GM19099 (cell line): ENCODE measurements around the gene SERPINB12.

ENCODE experiments used
- POLR2A ChIP-seq: IDR thresholded peaks from 3 replicates; pipeline ENCODE4 v1.6.1; 2011; ENCODE audit warnings: low read depth; ENCODE audit not compliant: insufficient read length; ENCODE audit errors: extremely low read depth

Gene SERPINB12, protein sequence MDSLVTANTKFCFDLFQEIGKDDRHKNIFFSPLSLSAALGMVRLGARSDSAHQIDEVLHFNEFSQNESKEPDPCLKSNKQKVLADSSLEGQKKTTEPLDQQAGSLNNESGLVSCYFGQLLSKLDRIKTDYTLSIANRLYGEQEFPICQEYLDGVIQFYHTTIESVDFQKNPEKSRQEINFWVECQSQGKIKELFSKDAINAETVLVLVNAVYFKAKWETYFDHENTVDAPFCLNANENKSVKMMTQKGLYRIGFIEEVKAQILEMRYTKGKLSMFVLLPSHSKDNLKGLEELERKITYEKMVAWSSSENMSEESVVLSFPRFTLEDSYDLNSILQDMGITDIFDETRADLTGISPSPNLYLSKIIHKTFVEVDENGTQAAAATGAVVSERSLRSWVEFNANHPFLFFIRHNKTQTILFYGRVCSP

DNA sequence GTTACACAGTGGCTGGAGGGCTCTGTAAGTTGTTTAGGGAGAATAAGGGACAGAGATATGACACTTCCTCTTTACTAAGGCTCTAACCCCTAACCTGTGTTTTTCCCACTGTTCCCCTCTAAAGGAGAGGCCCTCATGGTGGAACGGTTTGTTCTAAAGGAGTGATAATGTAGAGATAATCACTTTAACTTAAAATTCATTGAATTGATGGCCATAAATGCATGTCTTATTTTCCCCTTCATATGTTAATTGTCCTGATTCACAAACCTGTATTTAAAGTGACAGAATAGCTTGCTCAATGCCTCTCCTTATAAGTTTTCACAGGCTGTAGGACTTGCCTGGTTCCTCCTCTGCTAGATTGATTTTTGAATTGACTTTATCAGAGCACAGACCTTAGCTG, at the start of gene SERPINB12:
Gene SERPINB12, plus strand, starts transcription at position 301 of the 400 bp plus-strand sequence. CDS start 13,791 bp downstream, outside the sequence.
- no peak for TF ChIP-seq POLR2A

DNA sequence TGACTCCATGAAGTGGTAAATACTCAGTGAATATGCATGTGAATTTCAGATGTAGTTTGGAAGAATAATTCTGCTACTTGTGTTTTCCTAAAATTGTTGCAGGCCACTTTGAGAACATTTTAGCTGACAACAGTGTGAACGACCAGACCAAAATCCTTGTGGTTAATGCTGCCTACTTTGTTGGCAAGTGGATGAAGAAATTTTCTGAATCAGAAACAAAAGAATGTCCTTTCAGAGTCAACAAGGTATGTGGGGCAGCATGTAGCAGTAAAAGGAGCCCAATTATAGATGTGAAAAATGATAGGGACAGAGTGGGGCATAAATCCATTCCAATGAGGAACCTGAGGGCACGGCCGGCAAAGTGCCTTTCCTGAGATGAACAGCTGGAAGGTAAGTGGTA, 49.3 kb upstream of the SERPINB12 start:
- no peak for TF ChIP-seq POLR2A

DNA sequence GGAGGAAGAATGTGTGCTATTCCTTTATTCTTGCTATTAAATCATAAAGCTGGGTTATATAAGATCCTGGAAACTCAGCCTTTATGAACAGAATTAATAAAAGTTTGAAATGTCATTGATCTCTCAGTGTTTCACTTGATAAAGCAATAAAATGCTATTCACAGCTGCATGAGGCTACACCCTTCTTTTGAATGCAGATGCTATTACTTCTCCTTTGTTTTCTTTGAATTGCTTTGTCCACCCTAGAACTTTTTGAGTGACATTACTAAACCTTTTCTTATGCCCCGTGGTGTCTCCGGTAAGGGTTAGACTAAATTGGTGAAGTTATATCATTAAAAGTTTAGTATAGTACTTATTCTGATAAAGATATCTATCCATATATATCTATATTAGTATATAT, 46.5 kb upstream of the SERPINB12 start:
- TF ChIP-seq POLR2A, result no peak

DNA sequence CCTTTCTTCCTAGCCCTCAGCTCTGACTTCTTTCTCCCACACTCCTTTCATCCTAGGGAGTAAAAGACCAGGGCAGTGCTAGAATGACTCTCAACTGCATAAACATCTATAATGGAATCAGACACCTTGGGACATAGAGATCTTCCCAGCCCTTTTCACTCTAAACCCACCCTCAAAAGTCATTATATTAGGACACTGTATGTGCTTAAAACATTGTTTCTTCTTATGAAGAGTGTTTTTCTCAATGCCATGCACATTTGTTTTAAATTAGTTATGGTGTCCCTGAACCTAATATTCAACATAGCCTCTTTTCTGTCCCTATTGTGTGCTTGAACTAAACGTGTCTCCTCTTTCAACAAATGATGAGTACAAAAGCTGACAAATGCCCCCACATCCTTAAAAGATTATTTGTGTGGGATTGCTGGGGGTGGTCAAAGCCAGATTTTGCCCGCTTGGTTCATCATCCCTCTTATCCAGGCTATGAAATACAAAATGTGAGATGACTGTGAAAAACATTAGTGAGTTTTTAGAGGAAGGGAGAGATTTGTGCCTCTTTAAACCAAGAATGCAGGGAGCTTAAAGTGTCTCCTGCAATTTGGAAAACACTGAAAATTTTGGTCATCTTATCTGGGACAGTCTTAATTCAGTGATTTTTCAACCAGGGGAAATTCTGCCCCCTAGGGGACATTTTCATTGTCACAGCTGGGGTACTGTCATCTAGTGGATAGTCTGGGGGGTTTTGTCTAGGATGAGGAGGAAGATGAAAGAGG, 36.4 kb upstream of the SERPINB12 start:
- no peak for TF ChIP-seq POLR2A

DNA sequence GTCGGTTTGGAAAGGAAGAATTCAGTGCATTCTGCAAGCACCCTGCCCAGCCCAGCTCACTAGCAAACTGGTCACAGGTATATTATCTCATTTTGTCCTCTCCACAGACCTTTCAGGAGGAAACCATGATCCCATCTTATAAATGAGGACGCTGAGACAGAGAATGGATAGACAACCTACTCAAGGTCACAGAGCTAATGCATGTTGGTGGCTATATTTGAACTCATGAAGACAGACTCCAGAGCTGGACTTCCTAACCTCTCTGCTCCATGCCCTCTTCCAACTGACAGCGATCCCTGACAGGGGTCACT, 35.9 kb upstream of the SERPINB12 start:
- no peak for TF ChIP-seq POLR2A

DNA sequence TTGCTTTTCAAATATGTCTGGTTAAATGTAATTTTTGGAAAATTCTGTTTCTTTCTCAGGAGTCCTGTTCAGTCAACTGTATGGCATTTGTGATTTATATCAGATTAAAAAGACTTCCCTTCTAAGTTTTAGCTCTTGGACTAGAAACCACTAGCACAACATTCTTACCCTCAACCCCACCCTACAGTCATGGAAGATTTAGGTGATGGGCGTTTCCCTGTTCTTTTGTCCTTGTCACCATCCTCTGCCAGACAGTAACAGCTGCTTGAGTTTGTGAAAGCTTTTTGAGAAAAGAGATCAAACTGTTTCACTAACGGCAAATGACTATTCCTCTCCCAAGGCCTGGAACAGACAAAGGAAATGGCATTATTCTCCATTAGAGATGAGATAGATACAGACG, 33.6 kb upstream of the SERPINB12 start:
- no peak for TF ChIP-seq POLR2A

DNA sequence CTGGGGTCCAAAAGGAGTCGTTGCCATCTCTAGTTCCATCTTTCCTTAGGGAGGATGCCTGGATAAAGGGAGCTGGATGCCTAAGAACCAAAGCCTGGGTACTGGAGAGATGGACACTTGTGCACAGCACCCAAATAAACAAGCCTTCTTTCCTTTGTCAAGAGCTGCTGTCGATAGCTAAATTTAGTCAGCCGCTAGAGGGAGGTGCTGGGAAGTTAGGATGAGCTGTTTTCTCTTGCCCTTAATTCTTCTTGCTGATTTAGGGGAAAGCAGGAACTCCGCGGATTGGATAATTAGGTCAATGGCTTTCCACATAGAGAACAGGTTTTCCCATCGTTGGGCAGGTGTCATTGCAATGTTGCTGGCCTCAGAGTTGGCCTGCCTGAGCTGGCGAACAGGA, 30.9 kb upstream of the SERPINB12 start:
- no peak for TF ChIP-seq POLR2A

DNA sequence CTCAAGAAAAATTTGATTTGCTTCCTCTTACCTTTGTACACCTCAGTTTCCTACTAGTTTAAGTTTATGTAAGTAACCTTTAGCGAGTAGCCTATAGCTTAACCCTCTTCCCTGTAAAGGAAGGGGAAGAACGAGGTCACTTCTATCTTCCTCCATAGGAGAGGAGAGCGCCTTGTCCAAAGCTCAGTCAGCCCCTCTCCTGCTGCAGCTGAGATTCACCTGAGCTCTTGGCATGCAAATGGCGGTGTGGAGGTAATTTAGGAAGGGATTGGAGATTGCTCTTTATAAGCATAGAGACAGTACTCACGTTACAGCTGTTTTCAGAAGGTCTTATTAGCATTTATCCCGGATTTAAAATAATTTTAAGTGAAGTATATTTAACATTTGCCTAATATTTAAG, 27.8 kb upstream of the SERPINB12 start:
- no peak for TF ChIP-seq POLR2A

DNA sequence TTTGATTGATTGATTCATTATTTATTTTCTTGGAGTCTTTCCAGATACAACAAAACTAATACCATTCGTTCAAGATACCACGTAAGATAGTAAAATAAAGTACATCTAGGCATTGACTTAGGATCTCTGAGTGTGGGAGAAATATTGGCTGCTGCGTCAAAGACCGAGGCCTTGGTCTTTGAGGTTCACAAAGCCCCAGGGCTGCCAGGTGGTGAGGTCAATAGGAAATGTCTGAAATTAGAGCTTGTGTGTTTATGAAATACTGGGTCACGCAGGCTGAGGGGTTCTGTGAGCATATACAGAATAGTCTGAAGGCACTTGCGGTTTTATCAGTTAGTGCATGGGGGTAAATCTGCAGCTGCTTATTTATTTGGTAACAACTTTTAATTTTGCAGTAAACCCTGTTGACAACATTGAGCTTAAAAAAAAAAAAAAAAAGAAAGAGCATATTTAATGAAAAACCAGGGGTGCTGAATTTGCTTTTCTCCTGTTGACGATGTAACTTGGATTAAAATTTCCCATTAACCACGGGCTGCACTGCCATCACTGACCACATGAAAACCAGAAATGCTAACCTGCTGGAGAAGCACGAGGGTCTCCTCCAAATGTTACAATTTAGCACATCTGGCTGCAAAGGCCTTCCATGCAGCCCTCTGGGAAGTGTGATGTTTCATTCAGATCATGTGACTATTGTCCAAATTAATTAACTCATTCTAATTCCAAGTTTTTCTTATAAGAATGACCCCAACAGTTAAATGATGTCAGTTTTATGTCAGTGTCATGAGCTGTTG, 27.1 kb upstream of the SERPINB12 start:
- no peak for TF ChIP-seq POLR2A

DNA sequence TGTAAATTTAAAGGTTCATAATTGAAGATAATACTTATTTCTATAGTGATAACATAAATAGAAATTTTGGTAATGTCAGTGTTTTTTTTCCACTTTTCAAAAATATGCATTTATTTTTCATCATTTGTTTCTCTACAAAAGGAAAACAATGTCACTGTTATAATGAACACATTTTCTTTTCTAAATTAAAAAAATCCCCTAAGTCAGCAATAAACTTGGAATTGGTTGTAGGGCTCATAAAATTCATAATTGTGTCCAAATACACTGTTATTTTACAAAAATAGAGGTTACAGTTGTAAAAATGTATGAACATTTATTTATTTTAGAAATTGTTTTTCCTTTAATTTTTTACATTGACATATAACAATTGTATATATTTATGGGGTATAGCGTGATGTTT, 26.4 kb upstream of the SERPINB12 start:
- TF ChIP-seq POLR2A, result no peak

DNA sequence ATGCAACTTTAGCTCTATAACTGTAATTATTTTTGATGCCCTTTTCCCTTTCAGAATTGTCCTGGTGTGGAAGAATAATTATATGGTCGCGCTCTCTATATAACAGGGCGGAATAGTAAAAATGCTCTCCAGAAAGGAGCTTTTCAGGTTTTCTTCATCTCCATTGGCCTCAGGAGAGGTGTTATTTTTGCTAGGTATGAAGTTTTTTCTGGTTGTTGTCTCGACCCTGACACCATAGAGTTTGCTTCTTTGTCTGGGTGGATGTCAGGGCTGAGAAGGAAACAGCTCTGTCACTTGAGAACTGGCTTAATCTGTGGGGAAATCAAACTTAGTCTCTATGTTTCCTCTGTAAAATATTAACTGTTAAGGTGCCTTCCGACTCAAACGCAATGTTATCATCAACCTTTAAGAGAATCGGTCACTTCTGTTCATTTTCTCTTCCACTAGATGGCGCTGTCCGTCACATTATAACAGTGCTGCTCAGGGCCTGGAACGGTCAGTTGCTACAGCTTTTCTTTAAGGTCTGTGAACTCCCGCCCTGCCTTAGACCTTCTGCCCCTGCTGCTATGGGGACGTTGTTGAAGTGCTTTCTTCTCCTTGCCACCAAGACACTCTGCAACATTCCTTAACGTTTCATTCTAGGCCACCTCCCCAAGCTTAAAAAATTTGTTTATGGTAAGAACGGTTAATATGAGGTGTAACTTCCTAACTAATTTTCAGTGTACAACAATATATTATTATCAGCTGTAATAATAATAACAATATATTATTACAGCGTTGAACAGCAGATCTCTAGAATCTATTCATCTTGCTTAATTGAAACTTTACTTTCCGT, 23.8 kb upstream of the SERPINB12 start:
- no peak for TF ChIP-seq POLR2A

DNA sequence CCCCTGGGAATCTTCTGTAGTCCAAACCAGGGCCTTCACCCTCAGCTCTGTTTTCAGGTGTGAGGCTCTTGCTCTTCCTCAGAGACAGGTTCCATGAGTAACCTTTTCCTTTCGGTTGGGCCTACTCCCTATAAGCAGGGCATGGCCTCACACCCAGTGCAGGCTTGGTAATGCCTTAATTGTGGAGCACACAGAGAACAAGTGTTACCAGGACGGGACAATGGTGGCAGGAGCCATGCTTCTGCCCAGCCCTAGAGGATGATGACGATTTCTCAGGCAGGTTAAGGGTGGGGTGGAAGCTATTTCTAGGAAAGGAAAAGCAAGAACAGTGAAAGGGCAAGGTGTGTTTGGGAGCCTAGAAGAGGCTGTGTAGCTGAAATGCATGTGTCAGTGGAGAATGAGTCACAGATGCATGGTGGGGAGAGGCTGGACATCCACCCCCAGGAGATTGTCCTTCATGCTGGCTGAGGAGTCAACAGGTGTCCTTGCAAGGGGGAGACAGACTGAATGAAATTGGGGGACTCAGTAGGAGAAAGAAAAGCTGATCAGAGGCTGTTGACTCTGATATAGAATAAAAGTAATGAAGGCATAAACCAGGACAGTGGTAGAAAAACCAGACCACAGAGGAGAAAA, 22.0 kb upstream of the SERPINB12 start:
- TF ChIP-seq POLR2A, result no peak

DNA sequence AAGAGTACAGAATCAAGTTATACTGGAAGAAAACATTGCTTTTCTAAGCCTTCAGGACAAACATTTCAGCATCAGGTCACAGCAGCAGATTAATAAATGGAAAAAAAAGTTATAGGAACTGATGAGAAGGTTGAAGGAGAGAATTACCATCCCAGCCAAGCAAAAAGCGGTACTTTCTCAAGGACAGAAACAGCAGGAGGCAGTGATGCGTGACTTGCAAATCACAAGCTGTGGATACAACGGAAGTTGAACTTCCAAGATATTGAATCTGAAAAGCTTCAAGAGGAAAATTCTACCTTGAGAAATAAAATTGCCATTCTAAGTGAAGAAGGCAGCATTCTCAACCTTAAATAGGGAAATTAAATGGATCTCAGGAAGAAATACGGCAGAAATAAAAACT, 18.5 kb upstream of the SERPINB12 start:
- no peak for TF ChIP-seq POLR2A

DNA sequence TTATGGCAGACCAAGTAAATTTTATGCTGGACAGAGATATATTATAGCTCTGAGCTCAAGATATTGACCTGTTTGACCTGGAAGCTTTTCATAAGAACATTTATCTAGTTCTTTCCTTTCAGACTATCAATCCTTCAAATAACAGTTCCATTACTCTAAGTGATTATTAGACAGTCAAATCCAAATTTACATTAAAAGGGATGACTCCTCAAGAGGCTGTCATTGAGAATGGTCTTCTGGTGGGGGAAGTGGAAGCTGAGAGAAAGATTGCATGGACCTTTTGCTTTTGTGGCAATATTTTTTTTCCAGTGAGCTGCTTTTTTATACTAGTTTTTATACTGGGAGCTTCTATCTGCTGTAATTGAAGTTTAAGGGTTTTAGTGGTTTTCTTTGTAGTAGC, 14.9 kb upstream of the SERPINB12 start:
- no peak for TF ChIP-seq POLR2A
